HepG2 (cell line): Measurements from ENCODE around the gene RNU2-63P. TPM values are rescaled to one million over a fixed set of nuclear protein-coding genes. Genes with fewer than 3 reads are reported as not detected.

Experiments
- CBX1 ChIP-seq: IDR thresholded peaks from one replicate; pipeline ENCODE4 v1.6.1; 2016; ENCODE audit warnings: antibody characterized with exemption, low read depth
- DMAP1 ChIP-seq: IDR thresholded peaks from 2 replicates; pipeline ENCODE4 v1.6.1; 2016
- HOXA3 ChIP-seq: sonication (generic); formaldehyde crosslinking; IDR thresholded peaks from 2 replicates; pipeline ENCODE4 v1.5.0; 2020; ENCODE audit warnings: missing genetic modification reagents
- KDM3A ChIP-seq: IDR thresholded peaks from 2 replicates; pipeline ENCODE4 v1.6.1; 2018; ENCODE audit warnings: low read depth, missing compliant biosample characterization
- KDM5A ChIP-seq: fragments of 200-600 bp; sonication (generic); IDR thresholded peaks from 2 replicates; pipeline ENCODE4 v1.7.0; 2018; ENCODE audit warnings: antibody characterized with exemption, mild to moderate bottlenecking, low read length, borderline replicate concordance
- NKX3-1 ChIP-seq: sonication (generic); formaldehyde crosslinking; IDR thresholded peaks from 2 replicates; pipeline ENCODE4 v1.5.0; 2020; ENCODE audit warnings: missing genetic modification reagents
- RBFOX2 ChIP-seq: fragments of 200-400 bp; formaldehyde crosslinking; IDR thresholded peaks from 2 replicates; pipeline ENCODE4 v1.6.1; 2017; ENCODE audit warnings: low read depth, mild to moderate bottlenecking, low read length
- RELA ChIP-seq: sonication (generic); formaldehyde crosslinking; IDR thresholded peaks from 2 replicates; pipeline ENCODE4 v1.4.0; 2020; ENCODE audit warnings: missing genetic modification reagents
- RNF2 ChIP-seq: fragments of 450-650 bp; conservative IDR thresholded peaks from 2 replicates; pipeline ENCODE4 v1.6.1; 2016; ENCODE audit warnings: low read depth
- SAFB2 ChIP-seq: sonication (generic); formaldehyde crosslinking; IDR thresholded peaks from 2 replicates; pipeline ENCODE4 v1.5.1; 2020; ENCODE audit warnings: missing genetic modification reagents, low read depth, mild to moderate bottlenecking, borderline replicate concordance
- SIX1 ChIP-seq: sonication (generic); formaldehyde crosslinking; IDR thresholded peaks from 2 replicates; pipeline ENCODE4 v1.4.0; 2020; ENCODE audit warnings: missing genetic modification reagents, borderline replicate concordance
- SIX4 ChIP-seq: sonication (generic); formaldehyde crosslinking; IDR thresholded peaks from 2 replicates; pipeline ENCODE4 v1.4.0; 2020; ENCODE audit warnings: missing genetic modification reagents
- TGIF2 ChIP-seq: IDR thresholded peaks from 2 replicates; pipeline ENCODE4 v1.6.1; 2016; ENCODE audit warnings: control low read depth, missing compliant biosample characterization
- ZC3H4 ChIP-seq: sonication (generic); formaldehyde crosslinking; IDR thresholded peaks from 2 replicates; pipeline ENCODE4 v1.4.0; 2020; ENCODE audit warnings: missing genetic modification reagents, borderline replicate concordance
- ZKSCAN8 ChIP-seq: IDR thresholded peaks from 2 replicates; pipeline ENCODE4 v1.6.1; 2016; ENCODE audit warnings: borderline replicate concordance, missing genetic modification reagents, missing compliant biosample characterization
- ZNF33B ChIP-seq: sonication (generic); formaldehyde crosslinking; IDR thresholded peaks from 2 replicates; pipeline ENCODE4 v1.5.1; 2020; ENCODE audit warnings: mild to moderate bottlenecking, missing genetic modification reagents
- ZNF451 ChIP-seq: sonication (generic); formaldehyde crosslinking; IDR thresholded peaks from 2 replicates; pipeline ENCODE4 v1.5.0; 2020; ENCODE audit warnings: mild to moderate bottlenecking, missing genetic modification reagents
- ZNF737 ChIP-seq: sonication (generic); formaldehyde crosslinking; IDR thresholded peaks from 2 replicates; pipeline ENCODE4 v1.5.0; 2020; ENCODE audit warnings: missing genetic modification reagents, mild to moderate bottlenecking, borderline replicate concordance
- ZSCAN12 ChIP-seq: sonication (generic); formaldehyde crosslinking; IDR thresholded peaks from 2 replicates; pipeline ENCODE4 v1.9.0; 2021; ENCODE audit warnings: mild to moderate bottlenecking, missing genetic modification reagents
- polyA plus RNA-seq, 8 experiments: library from polyadenylated mRNA; depleted of rRNA in 3 of 8; stranded (reverse) in 7 of 8; unstranded in 1 of 8; fragments of >200 nt; fragmentation: Illumina TruSeq in 4 of 8; extraction: Trizol in 4 of 8; gene quantifications; 2 replicates each; pipeline versions ENCODE4 v1.2.1 to v1.2.3, GENCODE V29; 2011 to 2016; ENCODE audit warnings: low read depth in 4 of 8, missing spikeins in 1 of 8, mixed read lengths in 1 of 8; ENCODE audit not compliant: insufficient read depth in 1 of 8
- total RNA-seq, 5 experiments: library from RNA; depleted of rRNA; stranded (reverse); fragments of >200 nt; fragmentation: Illumina TruSeq; extraction: Trizol; gene quantifications; 2 replicates each; pipeline ENCODE4 v1.2.3, GENCODE V29; 2016; ENCODE audit warnings: low read depth in 1 of 5
- TF ChIP-seq, protein P1 (sequence below): IDR thresholded peaks from 2 replicates; pipeline ENCODE4 v1.6.1; 2016
- TF ChIP-seq, protein P2 (sequence below): sonication (generic); formaldehyde crosslinking; IDR thresholded peaks from 2 replicates; pipeline ENCODE4 v1.4.0; 2020; ENCODE audit warnings: missing genetic modification reagents

RNU2-63P gene
- total and polyA plus RNA-seq, 2 of the 13 experiments (the other 11 are each of a cell fraction or from before 2014, with no cell fraction given): 6.8 TPM; not detected in 1

DNA sequence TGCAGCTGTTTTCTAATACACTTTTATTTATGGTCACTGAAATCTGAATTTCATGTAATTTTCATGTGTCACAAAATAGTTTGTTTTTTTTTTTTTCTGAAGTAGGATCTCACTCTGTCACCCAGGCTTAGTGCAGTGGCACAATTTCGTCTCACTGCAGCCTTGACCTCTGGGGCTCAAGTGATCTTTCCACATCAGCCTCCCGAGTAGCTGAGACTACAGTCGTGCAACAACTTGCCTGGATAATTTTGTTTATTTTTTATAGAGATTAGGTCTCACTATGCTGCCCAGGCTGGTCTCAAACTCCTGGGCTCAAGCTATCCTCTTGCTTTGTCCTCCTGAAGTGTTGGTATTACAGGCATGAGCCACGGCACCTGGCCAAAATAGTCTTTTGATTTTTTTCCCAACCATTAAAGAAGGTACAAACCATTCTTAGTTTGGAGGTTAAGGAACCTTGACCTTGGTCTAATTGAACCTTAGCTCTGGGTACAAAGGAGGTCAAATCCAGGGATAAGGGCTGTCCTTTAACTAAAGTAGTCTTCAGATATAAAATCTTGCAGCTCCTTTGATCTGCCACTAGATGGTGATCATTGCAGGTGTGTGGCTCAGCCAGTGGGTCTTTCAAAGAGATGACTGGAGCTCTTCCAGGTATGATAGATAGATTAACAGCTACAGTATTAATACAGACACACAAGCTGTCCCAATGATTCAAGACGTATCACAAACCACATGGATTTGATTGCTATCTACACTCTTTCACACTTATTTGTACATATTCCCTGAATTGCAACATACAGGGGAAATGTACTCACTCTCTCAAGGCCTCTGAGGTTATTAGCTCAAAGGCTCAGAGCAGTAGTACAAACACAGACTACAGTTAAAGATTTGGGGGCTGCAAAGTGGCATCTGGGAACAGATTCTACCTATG is 43.9 kb upstream of the RNU2-63P start (continued):
- 0 out of 2 replicates have a peak, but pooled peaks have one; percentile 59 for TF ChIP-seq ZSCAN12 (CRISPR knock-in tag)
- peak; percentile 83 for TF ChIP-seq NKX3-1 (CRISPR knock-in tag)
- no peak for TF ChIP-seq RELA (CRISPR knock-in tag)
- peak; percentile 48; the same call in 1 of the 2 replicates for TF ChIP-seq SIX1 (CRISPR knock-in tag)
- TF ChIP-seq SAFB2: no peak
- no peak for TF ChIP-seq TGIF2 (CRISPR knock-in tag)
- TF ChIP-seq CBX1: no peak
- TF ChIP-seq ZNF33B (CRISPR knock-in tag): 0 out of 2 replicates have a peak, but pooled peaks have one; percentile 13
- TF ChIP-seq ZNF451 (CRISPR knock-in tag): no peak
- no peak for TF ChIP-seq ZNF737
- TF ChIP-seq, protein P1, sequence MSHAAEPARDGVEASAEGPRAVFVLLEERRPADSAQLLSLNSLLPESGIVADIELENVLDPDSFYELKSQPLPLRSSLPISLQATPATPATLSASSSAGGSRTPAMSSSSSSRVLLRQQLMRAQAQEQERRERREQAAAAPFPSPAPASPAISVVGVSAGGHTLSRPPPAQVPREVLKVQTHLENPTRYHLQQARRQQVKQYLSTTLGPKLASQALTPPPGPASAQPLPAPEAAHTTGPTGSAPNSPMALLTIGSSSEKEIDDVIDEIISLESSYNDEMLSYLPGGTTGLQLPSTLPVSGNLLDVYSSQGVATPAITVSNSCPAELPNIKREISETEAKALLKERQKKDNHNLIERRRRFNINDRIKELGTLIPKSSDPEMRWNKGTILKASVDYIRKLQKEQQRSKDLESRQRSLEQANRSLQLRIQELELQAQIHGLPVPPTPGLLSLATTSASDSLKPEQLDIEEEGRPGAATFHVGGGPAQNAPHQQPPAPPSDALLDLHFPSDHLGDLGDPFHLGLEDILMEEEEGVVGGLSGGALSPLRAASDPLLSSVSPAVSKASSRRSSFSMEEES (CRISPR knock-in tag): no peak
- TF ChIP-seq, protein P2, sequence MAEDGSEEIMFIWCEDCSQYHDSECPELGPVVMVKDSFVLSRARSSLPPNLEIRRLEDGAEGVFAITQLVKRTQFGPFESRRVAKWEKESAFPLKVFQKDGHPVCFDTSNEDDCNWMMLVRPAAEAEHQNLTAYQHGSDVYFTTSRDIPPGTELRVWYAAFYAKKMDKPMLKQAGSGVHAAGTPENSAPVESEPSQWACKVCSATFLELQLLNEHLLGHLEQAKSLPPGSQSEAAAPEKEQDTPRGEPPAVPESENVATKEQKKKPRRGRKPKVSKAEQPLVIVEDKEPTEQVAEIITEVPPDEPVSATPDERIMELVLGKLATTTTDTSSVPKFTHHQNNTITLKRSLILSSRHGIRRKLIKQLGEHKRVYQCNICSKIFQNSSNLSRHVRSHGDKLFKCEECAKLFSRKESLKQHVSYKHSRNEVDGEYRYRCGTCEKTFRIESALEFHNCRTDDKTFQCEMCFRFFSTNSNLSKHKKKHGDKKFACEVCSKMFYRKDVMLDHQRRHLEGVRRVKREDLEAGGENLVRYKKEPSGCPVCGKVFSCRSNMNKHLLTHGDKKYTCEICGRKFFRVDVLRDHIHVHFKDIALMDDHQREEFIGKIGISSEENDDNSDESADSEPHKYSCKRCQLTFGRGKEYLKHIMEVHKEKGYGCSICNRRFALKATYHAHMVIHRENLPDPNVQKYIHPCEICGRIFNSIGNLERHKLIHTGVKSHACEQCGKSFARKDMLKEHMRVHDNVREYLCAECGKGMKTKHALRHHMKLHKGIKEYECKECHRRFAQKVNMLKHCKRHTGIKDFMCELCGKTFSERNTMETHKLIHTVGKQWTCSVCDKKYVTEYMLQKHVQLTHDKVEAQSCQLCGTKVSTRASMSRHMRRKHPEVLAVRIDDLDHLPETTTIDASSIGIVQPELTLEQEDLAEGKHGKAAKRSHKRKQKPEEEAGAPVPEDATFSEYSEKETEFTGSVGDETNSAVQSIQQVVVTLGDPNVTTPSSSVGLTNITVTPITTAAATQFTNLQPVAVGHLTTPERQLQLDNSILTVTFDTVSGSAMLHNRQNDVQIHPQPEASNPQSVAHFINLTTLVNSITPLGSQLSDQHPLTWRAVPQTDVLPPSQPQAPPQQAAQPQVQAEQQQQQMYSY (CRISPR knock-in tag): no peak
- TF ChIP-seq SIX4: no peak
- TF ChIP-seq RBFOX2: no peak
- TF ChIP-seq RNF2: no peak
- no peak for TF ChIP-seq ZC3H4 (CRISPR knock-in tag)
- no peak for TF ChIP-seq DMAP1
- TF ChIP-seq KDM5A: no peak
- TF ChIP-seq ZKSCAN8 (CRISPR knock-in tag): no peak
- TF ChIP-seq HOXA3 (CRISPR knock-in tag): no peak
- no peak for TF ChIP-seq KDM3A (CRISPR knock-in tag)
